SK-N-SH treated with all-trans-retinoic acid at 6 μM for 48 hours (cell line): ENCODE data around the gene ADD1.

Source experiments
- ARNTL ChIP-seq: fragments of 450-650 bp; formaldehyde crosslinking; IDR thresholded peaks from 2 replicates; pipeline ENCODE4 v1.5.0; 2020; ENCODE audit warnings: low read depth, mild to moderate bottlenecking, moderate library complexity, borderline replicate concordance
- BACH2 ChIP-seq: fragments of 250-450 bp; sonication (Bioruptor Pico); IDR thresholded peaks from 2 replicates; pipeline ENCODE4 v1.9.0; 2021; ENCODE audit warnings: mild to moderate bottlenecking, borderline replicate concordance
- GLIS3 ChIP-seq: fragments of 250-450 bp; sonication (Bioruptor Pico); IDR thresholded peaks from 2 replicates; pipeline ENCODE4 v1.5.0; 2020; ENCODE audit warnings: mild to moderate bottlenecking, moderate library complexity
- ISL1 ChIP-seq: fragments of 250-450 bp; sonication (Bioruptor Pico); IDR thresholded peaks from 2 replicates; pipeline ENCODE4 v2.1.2; 2022; ENCODE audit warnings: mild to moderate bottlenecking, moderate library complexity
- OSR1 ChIP-seq: fragments of 250-450 bp; sonication (Bioruptor Pico); IDR thresholded peaks from 2 replicates; pipeline ENCODE4 v1.8.0; 2022; ENCODE audit warnings: moderate library complexity, mild to moderate bottlenecking, inconsistent platforms
- PATZ1 ChIP-seq: fragments of 250-450 bp; sonication (Bioruptor Pico); IDR thresholded peaks from 2 replicates; pipeline ENCODE4 v1.8.0; 2020; ENCODE audit warnings: mild to moderate bottlenecking, moderate library complexity, borderline replicate concordance
- PPARA ChIP-seq: fragments of 250-450 bp; sonication (Bioruptor Pico); IDR thresholded peaks from 2 replicates; pipeline ENCODE4 v1.5.0; 2020; ENCODE audit warnings: mild to moderate bottlenecking, borderline replicate concordance
- RARB ChIP-seq: fragments of 250-450 bp; sonication (Bioruptor Pico); IDR thresholded peaks from 2 replicates; pipeline ENCODE4 v1.8.0; 2021; ENCODE audit warnings: mild to moderate bottlenecking, moderate library complexity
- ZC3H10 ChIP-seq: fragments of 250-450 bp; sonication (Bioruptor Pico); IDR thresholded peaks from 2 replicates; pipeline ENCODE4 v1.5.1; 2021; ENCODE audit warnings: mild to moderate bottlenecking, moderate library complexity
- ZFP30 ChIP-seq: fragments of 450-650 bp; formaldehyde crosslinking; IDR thresholded peaks from 2 replicates; pipeline ENCODE4 v1.5.0; 2022; ENCODE audit warnings: mild to moderate bottlenecking, moderate library complexity
- ZNF70 ChIP-seq: fragments of 450-650 bp; formaldehyde crosslinking; IDR thresholded peaks from 2 replicates; pipeline ENCODE4 v1.5.0; 2020; ENCODE audit warnings: mild to moderate bottlenecking, moderate library complexity

- TF ChIP-seq BACH2 (CRISPR knock-in tag) (no peak), RARB (CRISPR knock-in tag) (no peak), PATZ1 (CRISPR knock-in tag) (no peak), ZFP30 (no peak), GLIS3 (CRISPR knock-in tag) (no peak), ZNF70 (no peak), PPARA (no peak), ISL1 (no peak), ZC3H10 (CRISPR knock-in tag) (no peak), OSR1 (CRISPR knock-in tag) (no peak), ARNTL (CRISPR knock-in tag) (no peak)
Observed at GRCh38 chr4:2923668-2924173, 80.1 kb downstream of the ADD1 start.
